Stomach smooth muscle (tissue), 2 donors: Measurements from ENCODE around the gene NCOA4.

Source experiments
- H3K27ac ChIP-seq: one replicate; pipeline ENCODE4 v1.7.0; 2013; ENCODE audit warnings: mild to moderate bottlenecking, low read length, inconsistent platforms
- H3K27me3 ChIP-seq, 2 donors: one replicate each; pipeline ENCODE4 v1.7.0; 2013; ENCODE audit warnings: low read length in 2 of 2; ENCODE audit not compliant: insufficient read depth in 2 of 2, control insufficient read depth in 1 of 2
- H3K36me3 ChIP-seq, 2 donors: one replicate each; pipeline ENCODE4 v1.7.0; 2013; ENCODE audit warnings: low read length in 2 of 2; ENCODE audit not compliant: control insufficient read depth in 2 of 2, insufficient read depth in 2 of 2
- H3K4me1 ChIP-seq: one replicate; pipeline ENCODE4 v1.7.0; 2013; ENCODE audit warnings: low read length; ENCODE audit not compliant: control insufficient read depth, insufficient read depth
- H3K4me3 ChIP-seq, 2 donors: one replicate each; pipeline ENCODE4 v1.7.0; 2013; ENCODE audit warnings: low read length in 2 of 2
- H3K9ac ChIP-seq, 2 donors: one replicate each; pipeline ENCODE4 v1.7.0; 2013; ENCODE audit warnings: low read length in 2 of 2, mild to moderate bottlenecking in 1 of 2
- H3K9me3 ChIP-seq, 2 donors: one replicate each; pipeline ENCODE4 v1.7.0; 2013; ENCODE audit warnings: low read length in 2 of 2; ENCODE audit not compliant: control insufficient read depth in 2 of 2
- donor health status: healthy.
- donor health status: Pancreatic carcinoma.

The NCOA4 gene

GRCh38 chr10:46031648-46032532 is 1.5 kb upstream of the NCOA4 start:
- H3K36me3 ChIP-seq: no peaks in the 10 kb centered on the region
- H3K27ac ChIP-seq: no peak overlapping the region
- no peak overlapping the region for H3K4me3 ChIP-seq
- H3K4me1 ChIP-seq: peaks cover 27% of the 10 kb centered on the region
- H3K9me3 ChIP-seq: no peaks in the 10 kb centered on the region
- H3K9ac ChIP-seq: no peak overlapping the region
- H3K27me3 ChIP-seq: no peaks in the 10 kb centered on the region

DNA sequence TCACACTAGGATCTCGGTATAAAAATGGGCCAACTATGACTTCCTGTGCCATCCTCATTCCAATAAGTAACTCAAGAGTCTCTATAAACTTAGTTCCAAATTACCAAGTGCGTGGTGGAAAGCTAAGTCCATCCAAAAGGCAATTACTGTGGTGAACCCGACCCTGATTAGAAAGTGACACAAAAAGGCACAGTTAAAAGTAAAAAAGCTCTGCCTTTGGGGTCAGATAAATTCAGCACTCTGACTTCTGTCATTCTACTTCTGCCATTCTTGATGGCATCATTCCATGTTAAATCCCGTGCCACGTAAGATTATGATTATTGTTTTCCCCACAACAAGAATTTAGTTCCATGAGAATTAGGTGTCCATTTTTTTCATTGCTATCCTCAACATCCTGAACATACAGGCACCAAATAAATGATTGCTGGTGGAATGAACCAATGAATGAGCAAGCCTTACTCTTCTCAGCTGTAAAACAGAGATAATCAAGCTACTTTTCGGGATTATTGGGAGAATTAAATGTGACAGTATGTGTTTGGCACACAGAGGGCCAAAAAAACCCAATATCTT is 877 bp downstream of the NCOA4 start:
- peak overlapping the region; percentile 99 for H3K9ac ChIP-seq
- peaks cover 33% of the 10 kb centered on the region for H3K4me1 ChIP-seq
- no peaks in the 10 kb centered on the region for H3K36me3 ChIP-seq
- H3K4me3 ChIP-seq: peak overlapping the region; percentile 93 to 96
- H3K27me3 ChIP-seq: no peaks in the 10 kb centered on the region
- H3K9me3 ChIP-seq: no peaks in the 10 kb centered on the region
- H3K27ac ChIP-seq: peak overlapping the region; percentile 92

DNA sequence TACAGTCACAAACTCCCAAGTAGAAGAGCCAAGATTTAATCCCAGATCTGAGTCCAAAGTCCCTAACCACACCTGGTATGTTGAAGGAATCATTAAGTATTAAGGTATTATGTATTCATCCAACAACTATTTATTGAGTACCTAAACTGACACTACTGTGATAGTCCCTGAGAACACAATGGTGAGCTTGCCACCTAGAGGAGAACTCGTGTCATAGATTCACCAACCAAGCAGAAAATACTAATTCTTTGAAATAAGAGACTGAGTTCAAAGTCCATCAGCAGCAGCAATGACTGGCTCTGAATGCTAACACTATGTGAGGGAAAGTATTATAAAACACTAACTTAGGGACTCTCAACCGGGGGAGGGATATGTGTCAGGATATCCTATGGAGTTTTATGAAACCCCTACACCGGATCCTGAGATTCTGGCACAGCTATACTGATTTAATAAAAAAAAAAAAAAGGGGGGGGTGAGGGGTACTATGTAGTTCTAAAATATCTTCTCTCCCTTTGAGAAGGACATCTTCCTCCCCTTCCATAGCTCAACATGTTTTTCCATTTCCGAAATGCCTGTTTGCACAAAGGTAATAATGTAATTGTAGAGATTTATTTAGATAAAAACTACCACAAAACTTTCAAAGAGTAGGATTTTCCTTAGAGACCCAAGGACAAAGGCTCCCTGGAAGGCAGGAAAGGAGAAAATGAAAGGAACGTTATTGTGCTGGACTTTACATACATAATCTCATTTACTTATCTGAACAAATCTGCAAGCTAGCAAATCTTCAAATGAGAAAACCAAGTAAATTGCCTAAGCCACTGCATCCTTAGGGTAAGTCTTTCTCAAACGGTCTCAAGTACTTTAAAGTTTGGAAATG is 1.6 kb downstream of the NCOA4 start:
- Histone ChIP-seq H3K4me3 (peak overlapping the region; percentile 93 to 96), H3K27me3 (no peaks in the 10 kb centered on the region), H3K36me3 (no peaks in the 10 kb centered on the region), H3K9me3 (no peaks in the 10 kb centered on the region), H3K27ac (no peak overlapping the region), H3K4me1 (peaks cover 33% of the 10 kb centered on the region), H3K9ac (peak overlapping the region; percentile 99)

GRCh38 chr10:46026106-46026505 is 4.3 kb downstream of the NCOA4 start:
- Histone ChIP-seq H3K9me3 (no peaks in the 10 kb centered on the region), H3K36me3 (no peaks in the 10 kb centered on the region), H3K27me3 (no peaks in the 10 kb centered on the region), H3K27ac (no peak overlapping the region), H3K4me3 (no peak overlapping the region), H3K4me1 (peaks cover 37% of the 10 kb centered on the region), H3K9ac (no peak overlapping the region)

- Histone ChIP-seq H3K27me3 (no peaks in the 10 kb centered on the region), H3K4me3 (no peak overlapping the region), H3K9me3 (no peaks in the 10 kb centered on the region), H3K27ac (no peak overlapping the region), H3K4me1 (peaks cover 33% of the 10 kb centered on the region), H3K36me3 (no peaks in the 10 kb centered on the region), H3K9ac (peak overlapping the region; percentile 6)
Measured at GRCh38 chr10:46025406-46025805, 5.0 kb downstream of the NCOA4 start.

GRCh38 chr10:46024948-46025347 is 5.5 kb downstream of the NCOA4 start:
- peaks cover 33% of the 10 kb centered on the region for H3K4me1 ChIP-seq
- H3K27ac ChIP-seq: no peak overlapping the region
- peak overlapping the region in 1 of 2 donors; percentile 6 for H3K9ac ChIP-seq

GRCh38 chr10:46022978-46023702 is 7.3 kb downstream of the NCOA4 start:
- H3K36me3 ChIP-seq: no peaks in the 10 kb centered on the region
- peaks cover 25% of the 10 kb centered on the region for H3K4me1 ChIP-seq
- H3K9ac ChIP-seq: peak overlapping the region; percentile 36 to 69
- H3K4me3 ChIP-seq: peak overlapping the region; percentile 62 to 87
- peak overlapping the region; percentile 67 for H3K27ac ChIP-seq
- no peaks in the 10 kb centered on the region for H3K9me3 ChIP-seq
- H3K27me3 ChIP-seq: no peaks in the 10 kb centered on the region

More at GRCh38 chr10:46024948-46025347, 5.5 kb downstream of the NCOA4 start:
- H3K9me3 ChIP-seq: no peaks in the 10 kb centered on the region
- H3K4me3 ChIP-seq: no peak overlapping the region
- no peaks in the 10 kb centered on the region for H3K36me3 ChIP-seq
- no peaks in the 10 kb centered on the region for H3K27me3 ChIP-seq

DNA sequence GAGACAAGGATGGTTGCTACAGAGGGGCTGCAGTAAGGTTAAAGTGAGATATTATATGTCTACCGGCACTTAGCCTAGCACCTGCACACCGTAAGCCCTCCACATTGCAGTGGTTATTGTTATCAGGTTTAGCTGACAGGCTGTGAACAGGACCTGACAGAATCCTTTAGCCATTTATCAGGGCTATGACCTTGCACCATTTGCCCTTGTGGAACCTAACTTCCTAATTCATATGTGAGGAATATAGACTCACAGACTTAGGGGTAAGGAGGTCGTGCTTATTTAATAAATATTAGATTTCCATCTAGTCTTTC is 10.1 kb downstream of the NCOA4 start:
- no peaks in the 10 kb centered on the region for H3K27me3 ChIP-seq
- H3K4me3 ChIP-seq: peak overlapping the region in 1 of 2 donors; percentile 40
- H3K36me3 ChIP-seq: peaks cover 4% of the 10 kb centered on the region in 2 donors
- no peak overlapping the region for H3K27ac ChIP-seq
- H3K9me3 ChIP-seq: no peaks in the 10 kb centered on the region
- H3K4me1 ChIP-seq: peaks cover 11% of the 10 kb centered on the region
- H3K9ac ChIP-seq: peak overlapping the region in 1 of 2 donors; percentile 30

DNA sequence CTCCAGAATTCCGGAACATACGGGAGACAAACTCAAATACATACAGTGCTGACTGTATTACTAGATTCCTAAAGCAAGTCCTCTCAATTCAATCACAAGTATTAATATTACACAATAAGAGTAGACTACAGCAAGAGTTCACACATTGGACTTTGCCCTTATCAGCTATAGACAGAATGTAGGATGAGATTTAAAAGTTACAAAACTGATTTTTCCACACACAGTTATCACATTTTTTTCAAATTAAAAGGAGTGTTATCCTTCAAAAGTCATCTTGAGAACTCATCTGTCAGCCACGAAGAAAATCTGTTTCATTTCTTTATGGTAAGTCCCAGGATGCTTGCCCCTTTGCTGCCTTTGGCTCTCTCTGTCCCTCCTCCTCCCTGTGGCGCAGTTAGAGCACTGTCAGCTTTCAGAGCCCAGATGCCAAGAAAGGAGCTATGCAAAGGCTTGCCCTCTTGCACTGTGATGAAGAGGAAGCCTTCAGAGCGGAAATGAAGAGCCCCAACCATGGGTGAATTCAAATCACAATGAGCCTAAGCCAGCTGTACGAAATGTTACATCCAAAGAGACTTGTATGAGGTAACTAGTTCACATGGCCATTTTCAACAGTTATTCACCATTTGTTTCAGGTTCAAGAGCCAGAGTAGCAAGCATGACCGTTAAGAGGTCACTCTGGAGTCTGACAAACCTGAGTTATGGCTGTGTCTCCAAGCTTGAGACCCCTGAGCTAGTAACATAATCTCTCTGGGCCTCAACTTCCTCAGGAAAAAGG is 10.7 kb downstream of the NCOA4 start:
- H3K27ac ChIP-seq: no peak overlapping the region
- peak overlapping the region; percentile 4 to 40 for H3K4me3 ChIP-seq
- H3K36me3 ChIP-seq: peaks cover 7% of the 10 kb centered on the region in 2 donors
- H3K4me1 ChIP-seq: peaks cover 9% of the 10 kb centered on the region
- H3K27me3 ChIP-seq: no peaks in the 10 kb centered on the region
- peak overlapping the region in 1 of 2 donors; percentile 30 for H3K9ac ChIP-seq
- no peaks in the 10 kb centered on the region for H3K9me3 ChIP-seq
